ENCODE measurements around the gene EDN2. TPM values are rescaled to one million over a fixed set of nuclear protein-coding genes. Genes with fewer than 3 reads are reported as not detected.

Gene EDN2
- total RNA-seq, 1 experiment from 2014 or later, result 0.55 TPM

GRCh38 chr1:41456847-41457540 lies 27.5 kb downstream of the EDN2 start:
- no peak overlapping the region for H3K4me3 ChIP-seq (ENCODE audit: insufficient read depth, low read depth, low read length)
- no peak for DNase-seq
- no peaks in the 10 kb centered on the region; the same call in 1 of the 2 replicates for H3K27me3 ChIP-seq (ENCODE audit: control insufficient read depth, insufficient read depth, low read length)
- no peaks in the 10 kb centered on the region for H3K36me3 ChIP-seq (replicated peaks; ENCODE audit: control insufficient read depth, insufficient read depth, low read length)

DNA sequence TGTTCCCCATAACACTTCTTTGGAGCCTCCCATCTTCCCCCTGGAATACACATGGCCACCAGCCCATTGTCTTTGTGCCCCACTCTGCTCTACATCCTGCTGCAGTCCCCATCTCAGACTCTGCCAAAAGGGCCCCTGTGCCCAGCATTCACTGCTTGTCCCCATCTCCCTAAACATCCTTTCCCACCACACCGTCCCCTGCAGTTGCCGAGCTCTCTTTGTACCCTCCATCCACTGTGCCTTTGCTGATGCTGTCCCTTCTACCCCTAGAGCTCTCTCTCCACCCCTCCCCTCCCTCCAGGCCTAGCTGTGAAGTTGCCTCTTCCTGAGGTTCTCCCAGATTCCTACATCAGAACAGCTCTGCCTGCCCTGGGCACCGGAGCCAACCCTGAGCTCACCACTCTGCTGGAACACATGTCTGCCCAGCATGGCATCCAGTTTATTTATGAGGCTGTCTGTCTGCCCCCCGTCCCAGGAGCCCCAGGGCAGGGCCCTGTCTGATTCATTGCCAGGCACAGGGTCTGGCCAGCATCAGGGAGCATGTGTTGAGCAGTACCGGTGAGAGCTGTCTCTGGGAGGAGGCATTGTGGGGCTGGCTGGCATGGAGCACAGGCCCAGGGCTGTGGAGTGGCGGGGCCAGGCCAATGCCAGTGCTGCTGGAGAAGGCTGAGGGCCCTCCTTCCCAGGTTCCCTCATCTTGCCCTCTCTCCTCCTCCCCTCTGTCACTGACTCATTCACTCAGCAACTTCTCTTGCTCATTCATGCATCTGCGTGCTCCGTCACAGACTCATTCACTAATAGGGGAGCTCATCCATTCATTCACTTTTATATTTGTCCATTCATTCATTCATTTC lies 28.8 kb downstream of the EDN2 start:
- H3K36me3 ChIP-seq (replicated peaks; ENCODE audit: control insufficient read depth, insufficient read depth, low read length), result no peaks in the 10 kb centered on the region
- DNase-seq, result no peak
- H3K4me3 ChIP-seq (ENCODE audit: insufficient read depth, low read depth, low read length), result no peak overlapping the region
- H3K27me3 ChIP-seq (ENCODE audit: control insufficient read depth, insufficient read depth, low read length), result no peaks in the 10 kb centered on the region; the same call in 1 of the 2 replicates

GRCh38 chr1:41454406-41454805 lies 30.1 kb downstream of the EDN2 start:
- Histone ChIP-seq H3K36me3 (replicated peaks; ENCODE audit: control insufficient read depth, insufficient read depth, low read length) (no peaks in the 10 kb centered on the region), H3K4me3 (ENCODE audit: insufficient read depth, low read depth, low read length) (no peak overlapping the region), H3K27me3 (ENCODE audit: control insufficient read depth, insufficient read depth, low read length) (no peaks in the 10 kb centered on the region; the same call in 1 of the 2 replicates)
- no peak for DNase-seq

GRCh38 chr1:41452704-41453290 lies 31.7 kb downstream of the EDN2 start:
- Histone ChIP-seq H3K27me3 (ENCODE audit: control insufficient read depth, insufficient read depth, low read length) (no peaks in the 10 kb centered on the region; the same call in 1 of the 2 replicates), H3K4me3 (ENCODE audit: insufficient read depth, low read depth, low read length) (no peak overlapping the region), H3K36me3 (replicated peaks; ENCODE audit: control insufficient read depth, insufficient read depth, low read length) (no peaks in the 10 kb centered on the region)
- DNase-seq, result no peak

- no peak overlapping the region for H3K4me3 ChIP-seq (ENCODE audit: insufficient read depth, low read depth, low read length)
Measured at GRCh38 chr1:41450747-41451285, 33.7 kb downstream of the EDN2 start.

DNA sequence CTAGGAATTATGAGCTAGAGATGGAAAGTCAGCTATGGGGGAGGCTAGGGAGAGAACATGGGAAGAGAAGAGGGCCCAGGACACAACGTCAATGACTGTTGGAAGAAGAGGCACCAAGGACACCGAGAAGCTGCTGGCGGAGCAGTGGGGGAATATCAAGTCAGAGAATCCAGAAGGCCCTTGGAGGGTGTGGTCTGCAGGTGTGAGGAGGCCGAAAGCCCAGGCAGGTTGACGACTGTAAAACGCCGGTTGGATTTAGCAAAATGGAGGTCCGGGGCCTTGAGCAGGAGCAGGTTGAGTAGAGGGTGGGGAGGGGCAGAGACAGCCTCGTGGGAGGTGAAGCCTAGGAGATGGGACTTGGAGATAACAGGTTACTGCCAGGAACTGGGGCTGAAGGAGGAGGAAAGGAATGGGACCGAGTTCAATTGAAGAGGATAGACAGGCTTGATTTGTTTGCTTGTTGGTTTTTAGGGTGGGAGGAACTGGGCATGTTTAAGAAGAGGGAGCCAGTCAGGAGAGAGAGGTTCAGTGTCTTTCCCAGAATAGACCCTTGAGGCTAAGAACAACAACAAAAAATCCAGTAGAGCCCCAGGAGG lies 35.1 kb downstream of the EDN2 start:
- Histone ChIP-seq H3K27me3 (ENCODE audit: control insufficient read depth, insufficient read depth, low read length) (no peaks in the 10 kb centered on the region; the same call in 1 of the 2 replicates), H3K36me3 (replicated peaks; ENCODE audit: control insufficient read depth, insufficient read depth, low read length) (no peaks in the 10 kb centered on the region), H3K4me3 (ENCODE audit: insufficient read depth, low read depth, low read length) (no peak overlapping the region)
- DNase-seq, result no peak

More at GRCh38 chr1:41450747-41451285, 33.7 kb downstream of the EDN2 start:
- Histone ChIP-seq H3K27me3 (ENCODE audit: control insufficient read depth, insufficient read depth, low read length) (no peaks in the 10 kb centered on the region; the same call in 1 of the 2 replicates), H3K36me3 (replicated peaks; ENCODE audit: control insufficient read depth, insufficient read depth, low read length) (no peaks in the 10 kb centered on the region)
- DNase-seq, result no peak

GRCh38 chr1:41448821-41449220 lies 35.7 kb downstream of the EDN2 start:
- Histone ChIP-seq H3K27me3 (ENCODE audit: control insufficient read depth, insufficient read depth, low read length) (no peaks in the 10 kb centered on the region; the same call in 1 of the 2 replicates), H3K36me3 (replicated peaks; ENCODE audit: control insufficient read depth, insufficient read depth, low read length) (no peaks in the 10 kb centered on the region), H3K4me3 (ENCODE audit: insufficient read depth, low read depth, low read length) (no peak overlapping the region)
- DNase-seq, result no peak

DNA sequence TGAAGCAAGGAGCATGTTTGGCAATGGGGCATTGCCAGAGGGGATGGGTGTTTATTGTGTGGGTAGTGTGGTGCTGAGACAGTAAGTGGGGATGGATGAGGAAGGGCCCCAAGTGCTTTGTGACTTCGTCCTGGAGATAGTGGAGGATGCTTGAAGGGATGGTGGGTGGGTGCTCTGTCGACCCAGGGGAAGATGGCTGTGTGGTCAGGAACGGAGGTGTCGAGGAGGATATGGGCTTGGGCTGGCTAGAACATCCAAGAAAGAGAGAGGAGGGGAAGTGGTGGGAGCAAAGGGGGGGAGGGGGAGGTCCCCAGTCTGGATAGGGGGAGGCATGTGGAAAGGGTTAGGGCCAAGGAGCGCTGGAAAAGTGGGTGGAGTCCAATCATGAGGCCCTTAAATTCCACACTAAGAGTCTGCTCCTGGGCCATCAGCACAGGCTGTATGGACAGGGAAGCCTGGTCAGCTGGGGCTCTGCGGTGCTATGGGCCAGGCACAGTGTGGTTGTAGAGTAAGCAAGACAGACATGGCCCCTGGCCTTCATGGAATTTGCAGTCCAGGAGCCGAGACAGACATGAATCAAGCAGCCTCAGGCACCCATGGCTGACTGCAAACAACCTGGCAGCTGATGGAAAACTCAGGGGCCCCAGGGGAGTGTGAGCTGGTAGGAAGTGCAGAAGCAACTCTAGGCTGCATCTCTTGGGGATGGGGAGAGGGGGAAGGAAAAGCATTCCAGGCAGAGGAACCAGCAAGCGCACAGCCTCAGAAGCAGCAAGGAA lies 36.3 kb downstream of the EDN2 start:
- DNase-seq, result no peak
- H3K4me3 ChIP-seq (ENCODE audit: insufficient read depth, low read depth, low read length), result no peak overlapping the region
- H3K36me3 ChIP-seq (replicated peaks; ENCODE audit: control insufficient read depth, insufficient read depth, low read length), result no peaks in the 10 kb centered on the region
- H3K27me3 ChIP-seq (ENCODE audit: control insufficient read depth, insufficient read depth, low read length), result no peaks in the 10 kb centered on the region; the same call in 1 of the 2 replicates

- no peaks in the 10 kb centered on the region; the same call in 1 of the 2 replicates for H3K27me3 ChIP-seq (ENCODE audit: control insufficient read depth, insufficient read depth, low read length)
- H3K36me3 ChIP-seq (replicated peaks; ENCODE audit: control insufficient read depth, insufficient read depth, low read length), result no peaks in the 10 kb centered on the region
- no peak for DNase-seq
- H3K4me3 ChIP-seq (ENCODE audit: insufficient read depth, low read depth, low read length), result no peak overlapping the region
Measured at GRCh38 chr1:41446851-41447610, 37.5 kb downstream of the EDN2 start.

GRCh38 chr1:41444785-41445184 lies 39.7 kb downstream of the EDN2 start:
- DNase-seq, result no peak
- H3K4me3 ChIP-seq (ENCODE audit: insufficient read depth, low read depth, low read length), result no peak overlapping the region
- no peaks in the 10 kb centered on the region for H3K36me3 ChIP-seq (replicated peaks; ENCODE audit: control insufficient read depth, insufficient read depth, low read length)
- H3K27me3 ChIP-seq (ENCODE audit: control insufficient read depth, insufficient read depth, low read length), result no peaks in the 10 kb centered on the region; the same call in 1 of the 2 replicates

- no peaks in the 10 kb centered on the region for H3K36me3 ChIP-seq (replicated peaks; ENCODE audit: control insufficient read depth, insufficient read depth, low read length)
- H3K4me3 ChIP-seq (ENCODE audit: insufficient read depth, low read depth, low read length), result no peak overlapping the region
- no peaks in the 10 kb centered on the region; the same call in 1 of the 2 replicates for H3K27me3 ChIP-seq (ENCODE audit: control insufficient read depth, insufficient read depth, low read length)
- no peak for DNase-seq
Measured at GRCh38 chr1:41444246-41444645, 40.2 kb downstream of the EDN2 start.

DNA sequence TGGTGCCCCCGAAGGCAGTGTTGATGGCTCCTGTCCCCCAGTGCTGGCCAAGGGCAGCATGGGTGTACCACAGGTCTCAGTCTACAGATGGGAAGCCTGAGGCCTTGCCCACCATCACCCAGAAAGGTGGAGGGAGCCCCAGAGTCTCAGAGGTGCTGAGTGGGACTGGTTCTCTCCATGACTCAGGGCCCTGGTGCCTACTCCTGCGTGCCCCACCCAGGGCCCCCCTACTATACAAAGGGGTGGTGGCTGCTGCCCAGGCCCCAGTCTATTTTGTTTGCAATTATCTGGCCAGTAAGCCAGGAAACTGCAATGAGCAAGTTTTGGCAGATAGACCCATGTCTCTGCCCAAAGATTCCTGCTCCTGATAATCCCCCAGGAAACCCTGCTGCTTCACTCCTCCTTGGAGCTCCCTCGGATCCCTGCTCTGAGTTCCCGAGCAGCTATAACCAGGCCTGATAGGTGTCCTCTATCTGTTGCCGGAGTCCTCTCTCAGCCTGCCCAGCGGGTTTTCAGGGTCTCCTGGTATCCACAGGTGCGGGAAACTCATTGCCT lies 41.7 kb downstream of the EDN2 start:
- no peak for DNase-seq
- Histone ChIP-seq H3K36me3 (replicated peaks; ENCODE audit: control insufficient read depth, insufficient read depth, low read length) (no peaks in the 10 kb centered on the region), H3K4me3 (ENCODE audit: insufficient read depth, low read depth, low read length) (no peak overlapping the region), H3K27me3 (ENCODE audit: control insufficient read depth, insufficient read depth, low read length) (no peaks in the 10 kb centered on the region; the same call in 1 of the 2 replicates)
